Muscle layer of colon (tissue), 2 donors: ENCODE data around the gene NUDT4.
"Not testable (repeated sequence)": the region's sequence is repeated elsewhere in the genome, so short reads cannot be mapped to it uniquely, and the experiment has no call there.

Experiments
- H3K27ac ChIP-seq: one replicate; pipeline ENCODE4 v1.7.0; 2013; ENCODE audit warnings: low read depth, mild to moderate bottlenecking, low read length, moderate library complexity
- H3K27me3 ChIP-seq, 2 donors: one replicate each; pipeline ENCODE4 v1.7.0; 2013; ENCODE audit warnings: low read length in 2 of 2, mild to moderate bottlenecking in 2 of 2; ENCODE audit not compliant: insufficient read depth in 2 of 2, control insufficient read depth in 1 of 2
- H3K36me3 ChIP-seq: one replicate; pipeline ENCODE4 v1.7.0; 2013; ENCODE audit warnings: mild to moderate bottlenecking, low read length; ENCODE audit not compliant: insufficient read depth
- H3K4me1 ChIP-seq: one replicate; pipeline ENCODE4 v1.7.0; 2013; ENCODE audit warnings: mild to moderate bottlenecking, low read length; ENCODE audit not compliant: insufficient read depth
- H3K4me3 ChIP-seq, 2 donors: one replicate each; pipeline ENCODE4 v1.7.0; 2013; ENCODE audit warnings: low read length in 2 of 2, low read depth in 1 of 2, mild to moderate bottlenecking in 1 of 2, moderate library complexity in 1 of 2
- H3K9ac ChIP-seq: one replicate; pipeline ENCODE4 v1.7.0; 2013; ENCODE audit warnings: low read length
- H3K9me3 ChIP-seq: one replicate; pipeline ENCODE4 v1.7.0; 2013; ENCODE audit warnings: mild to moderate bottlenecking, low read length
- donor health status: abdominal sarcoma.
- donor health status: Adenocarcinoma of cecum.

The NUDT4 gene

GRCh38 chr12:93419388-93420034 is 41.8 kb downstream of the NUDT4 start:
- Histone ChIP-seq H3K4me1 (peaks cover 34% of the 10 kb centered on the region), H3K36me3 (no peaks in the 10 kb centered on the region), H3K4me3 (no peak overlapping the region), H3K27me3 (no peaks in the 10 kb centered on the region), H3K9ac (no peak overlapping the region), H3K9me3 (no peaks in the 10 kb centered on the region), H3K27ac (no peak overlapping the region)

- Histone ChIP-seq H3K4me1 (peaks cover 50% of the 10 kb centered on the region), H3K4me3 (no peak overlapping the region), H3K27ac (no peak overlapping the region)
Measured at GRCh38 chr12:93422050-93422449, 44.3 kb downstream of the NUDT4 start.

GRCh38 chr12:93425736-93426411 is 48.1 kb downstream of the NUDT4 start:
- peaks cover 56% of the 10 kb centered on the region for H3K4me1 ChIP-seq
- no peaks in the 10 kb centered on the region for H3K9me3 ChIP-seq
- no peaks in the 10 kb centered on the region for H3K36me3 ChIP-seq
- no peaks in the 10 kb centered on the region for H3K27me3 ChIP-seq
- no peak overlapping the region for H3K9ac ChIP-seq
- no peak overlapping the region for H3K4me3 ChIP-seq
- no peak overlapping the region for H3K27ac ChIP-seq

More at GRCh38 chr12:93422050-93422449, 44.3 kb downstream of the NUDT4 start:
- Histone ChIP-seq H3K9me3 (no peaks in the 10 kb centered on the region), H3K27me3 (no peaks in the 10 kb centered on the region), H3K9ac (no peak overlapping the region), H3K36me3 (no peaks in the 10 kb centered on the region)

GRCh38 chr12:93426412-93426805 is 48.7 kb downstream of the NUDT4 start:
- Histone ChIP-seq H3K9ac (no peak overlapping the region), H3K4me3 (no peak overlapping the region), H3K27me3 (no peaks in the 10 kb centered on the region), H3K27ac (no peak overlapping the region), H3K9me3 (no peaks in the 10 kb centered on the region), H3K4me1 (peaks cover 56% of the 10 kb centered on the region), H3K36me3 (no peaks in the 10 kb centered on the region)

- H3K27me3 ChIP-seq: no peaks in the 10 kb centered on the region
- H3K9ac ChIP-seq: no peak overlapping the region
- no peak overlapping the region for H3K27ac ChIP-seq
- no peaks in the 10 kb centered on the region for H3K9me3 ChIP-seq
- no peaks in the 10 kb centered on the region for H3K36me3 ChIP-seq
- no peak overlapping the region for H3K4me3 ChIP-seq
- H3K4me1 ChIP-seq: peaks cover 46% of the 10 kb centered on the region
Measured at GRCh38 chr12:93427779-93428564, 50.2 kb downstream of the NUDT4 start.

GRCh38 chr12:93429448-93429847 is 51.7 kb downstream of the NUDT4 start:
- Histone ChIP-seq H3K4me3 (no peak overlapping the region), H3K9ac (no peak overlapping the region), H3K27me3 (no peaks in the 10 kb centered on the region), H3K9me3 (no peaks in the 10 kb centered on the region), H3K27ac (no peak overlapping the region), H3K4me1 (peaks cover 40% of the 10 kb centered on the region), H3K36me3 (no peaks in the 10 kb centered on the region)

- no peak overlapping the region for H3K9ac ChIP-seq
- peaks cover 37% of the 10 kb centered on the region for H3K4me1 ChIP-seq
- H3K27me3 ChIP-seq: no peaks in the 10 kb centered on the region
- no peaks in the 10 kb centered on the region for H3K9me3 ChIP-seq
- no peak overlapping the region for H3K4me3 ChIP-seq
- no peak overlapping the region for H3K27ac ChIP-seq
- no peaks in the 10 kb centered on the region for H3K36me3 ChIP-seq
Measured at GRCh38 chr12:93429852-93430251, 52.1 kb downstream of the NUDT4 start.

- no peak overlapping the region for H3K4me3 ChIP-seq
- H3K4me1 ChIP-seq: peaks cover 32% of the 10 kb centered on the region
- no peaks in the 10 kb centered on the region for H3K36me3 ChIP-seq
- no peak overlapping the region for H3K27ac ChIP-seq
- no peaks in the 10 kb centered on the region for H3K27me3 ChIP-seq
- H3K9me3 ChIP-seq: no peaks in the 10 kb centered on the region
- no peak overlapping the region for H3K9ac ChIP-seq
Measured at GRCh38 chr12:93430280-93430679, 52.6 kb downstream of the NUDT4 start.

- H3K4me3 ChIP-seq, H3K27me3 ChIP-seq, H3K36me3 ChIP-seq, H3K27ac ChIP-seq, H3K9me3 ChIP-seq, H3K9ac ChIP-seq: not testable (repeated sequence)
- H3K4me1 ChIP-seq: peaks cover 15% of the 10 kb centered on the region
Measured at GRCh38 chr12:93432031-93432430, 54.3 kb downstream of the NUDT4 start.

GRCh38 chr12:93434256-93434865 is 56.6 kb downstream of the NUDT4 start:
- Histone ChIP-seq H3K9ac (no peak overlapping the region), H3K27me3 (no peaks in the 10 kb centered on the region), H3K9me3 (no peaks in the 10 kb centered on the region), H3K36me3 (no peaks in the 10 kb centered on the region), H3K4me1 (peaks cover 21% of the 10 kb centered on the region), H3K27ac (no peak overlapping the region), H3K4me3 (no peak overlapping the region)

GRCh38 chr12:93438266-93439050 is 60.7 kb downstream of the NUDT4 start:
- no peak overlapping the region for H3K9ac ChIP-seq
- H3K9me3 ChIP-seq: no peaks in the 10 kb centered on the region
- H3K4me1 ChIP-seq: peaks cover 42% of the 10 kb centered on the region
- no peak overlapping the region for H3K4me3 ChIP-seq
- H3K27me3 ChIP-seq: no peaks in the 10 kb centered on the region
- no peaks in the 10 kb centered on the region for H3K36me3 ChIP-seq
- H3K27ac ChIP-seq: no peak overlapping the region
